MM.1S (cell line): ENCODE measurements around the gene ADAMTS19.

Experiments used
- CTCF ChIP-seq: fragments of 300-600 bp; sonication (generic); IDR thresholded peaks from 2 replicates; pipeline ENCODE4 v1.5.1; 2016; ENCODE audit warnings: antibody characterized with exemption, low read length, mixed read lengths
- EZH2 ChIP-seq: fragments of 300-600 bp; sonication (generic); optimal IDR thresholded peaks from 2 replicates; pipeline ENCODE3; 2017; ENCODE audit warnings: low read depth, mild to moderate bottlenecking, antibody characterized with exemption, low read length, mixed read lengths

- TF ChIP-seq CTCF: no peak
- no peak for TF ChIP-seq EZH2
Observed at GRCh38 chr5:129639331-129639730, 179.2 kb downstream of the ADAMTS19 start.
